K562 treated with DMSO at 1 percent for 48 hours (cell line): Measurements from ENCODE around the gene LPCAT1. TPM values are rescaled to one million over a fixed set of nuclear protein-coding genes. Genes with fewer than 3 reads are reported as not detected.

Experiments used
- total RNA-seq: library from RNA; unstranded; fragments of 300-600 nt; gene quantifications from 2 replicates; pipeline ENCODE4 v1.2.3, GENCODE V29; 2022; ENCODE audit warnings: low replicate concordance; ENCODE audit errors: extremely low read depth

The LPCAT1 gene, protein sequence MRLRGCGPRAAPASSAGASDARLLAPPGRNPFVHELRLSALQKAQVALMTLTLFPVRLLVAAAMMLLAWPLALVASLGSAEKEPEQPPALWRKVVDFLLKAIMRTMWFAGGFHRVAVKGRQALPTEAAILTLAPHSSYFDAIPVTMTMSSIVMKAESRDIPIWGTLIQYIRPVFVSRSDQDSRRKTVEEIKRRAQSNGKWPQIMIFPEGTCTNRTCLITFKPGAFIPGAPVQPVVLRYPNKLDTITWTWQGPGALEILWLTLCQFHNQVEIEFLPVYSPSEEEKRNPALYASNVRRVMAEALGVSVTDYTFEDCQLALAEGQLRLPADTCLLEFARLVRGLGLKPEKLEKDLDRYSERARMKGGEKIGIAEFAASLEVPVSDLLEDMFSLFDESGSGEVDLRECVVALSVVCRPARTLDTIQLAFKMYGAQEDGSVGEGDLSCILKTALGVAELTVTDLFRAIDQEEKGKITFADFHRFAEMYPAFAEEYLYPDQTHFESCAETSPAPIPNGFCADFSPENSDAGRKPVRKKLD
- total RNA-seq: not detected in 2 replicates

DNA sequence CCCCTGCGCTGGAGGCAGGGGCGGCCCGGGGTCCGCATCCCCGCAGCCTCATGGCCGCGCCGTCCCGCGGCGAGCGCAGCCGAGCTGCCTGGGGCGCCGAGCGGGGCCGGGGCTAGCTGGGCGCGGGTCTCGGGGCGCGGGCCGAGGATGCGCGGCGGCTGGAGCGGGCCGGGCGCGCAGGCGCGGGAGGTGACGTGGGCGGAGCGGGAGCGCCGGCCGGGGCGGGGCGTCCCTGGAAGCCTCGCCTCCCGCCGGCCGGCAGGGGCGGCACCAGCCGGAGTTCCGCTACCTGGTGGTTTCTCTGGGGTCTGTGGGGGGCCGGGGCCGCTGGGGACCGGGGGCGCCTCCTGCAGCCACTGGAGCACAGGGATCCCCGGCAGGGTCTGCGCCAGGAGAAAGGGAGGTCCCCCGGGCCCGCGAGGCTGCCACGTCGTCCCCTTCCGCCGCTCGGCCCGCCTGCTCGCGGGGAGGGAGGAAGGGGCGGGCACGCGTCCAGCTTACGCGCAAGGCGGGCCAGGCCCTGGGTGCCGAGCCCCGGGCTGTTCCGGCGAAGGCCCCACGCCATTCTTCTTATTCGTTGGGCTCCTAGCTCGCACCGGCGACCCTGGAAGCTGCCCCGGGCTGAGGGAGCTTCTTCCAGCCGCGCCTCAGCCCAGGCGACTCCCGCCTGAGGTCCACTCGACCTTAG is at the start of gene LPCAT1:
Gene LPCAT1 (minus strand): TSS at position 168 of the 688 bp plus-strand sequence. CDS start 116 bp downstream, at position 52.

DNA sequence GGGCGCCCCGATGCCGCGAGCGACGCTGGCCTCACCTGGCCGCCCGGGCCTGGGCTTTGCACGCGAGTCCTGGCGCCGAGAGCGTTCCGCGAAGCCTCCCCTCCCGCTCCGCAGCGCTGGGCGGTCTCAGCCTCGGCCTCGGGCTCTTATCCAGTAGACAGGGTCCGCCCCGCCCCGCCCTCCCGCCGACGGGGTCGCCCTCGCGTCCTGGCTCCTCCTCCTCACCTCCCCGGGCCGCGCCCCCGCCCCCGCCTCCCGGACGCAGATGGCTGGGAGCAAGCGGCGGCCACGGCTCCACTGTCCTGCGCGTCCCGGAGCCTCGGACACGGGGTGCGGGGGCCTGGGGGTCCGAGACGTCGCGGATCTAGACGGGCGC is 78.5 kb downstream of the LPCAT1 start, which contains the start of gene SLC6A3:
Gene SLC6A3 (minus strand): TSS at position 128 of the 376 bp plus-strand sequence. CDS start 2,243 bp downstream, outside the sequence.

Other genes with a start within 250 kb of the LPCAT1 start
- gene TERT, start 228.9 kb downstream of the LPCAT1 start, total RNA-seq: not detected in 2 replicates
- gene CLPTM1L, start 178.9 kb downstream of the LPCAT1 start, total RNA-seq: 2,775 TPM in 1 of 2 replicates, not detected in the other
- not detected in 2 replicates for gene SLC6A3, start 78.5 kb downstream of the LPCAT1 start, total RNA-seq